Stimulated activated CD8-positive, alpha-beta memory T cell treated with anti-CD3 and anti-CD28 coated beads, Interleukin-15, amount 100 ng/mL, for 48 hours (primary cell): ENCODE measurements around the gene USP25.

Experiments
- DNase-seq, 2 donors: peaks; one replicate each; pipeline ENCODE4 v3.0.0-alpha.2; 2020; ENCODE audit warnings: low read depth in 2 of 2

Gene USP25

GRCh38 chr21:15852146-15852545 lies 122.4 kb downstream of the USP25 start:
- no peak for DNase-seq

GRCh38 chr21:15853126-15853525 lies 123.3 kb downstream of the USP25 start:
- DNase-seq, result no peak

- no peak for DNase-seq
These were observed 127.0 kb downstream of the USP25 start for GRCh38 chr21:15856813-15857212.

GRCh38 chr21:15857740-15858139 lies 128.0 kb downstream of the USP25 start:
- DNase-seq, result no peak

- DNase-seq, result no peak
These were observed 130.8 kb downstream of the USP25 start for GRCh38 chr21:15860541-15860940.

- no peak for DNase-seq
These were observed 139.2 kb downstream of the USP25 start for GRCh38 chr21:15868940-15869339.

- no peak for DNase-seq
These were observed 141.0 kb downstream of the USP25 start for GRCh38 chr21:15870819-15871218.

GRCh38 chr21:15872236-15872635 lies 142.5 kb downstream of the USP25 start:
- DNase-seq, result no peak

- no peak for DNase-seq
These were observed 144.8 kb downstream of the USP25 start for GRCh38 chr21:15874615-15875014.

- DNase-seq, result no peak
These were observed 145.5 kb downstream of the USP25 start for GRCh38 chr21:15875286-15875685.

GRCh38 chr21:15893902-15894301 lies 164.1 kb downstream of the USP25 start:
- no peak for DNase-seq

- no peak for DNase-seq
These were observed 164.8 kb downstream of the USP25 start for GRCh38 chr21:15894596-15894995.

GRCh38 chr21:15895142-15896106 lies 165.6 kb downstream of the USP25 start:
- DNase-seq, result no peak

- DNase-seq, result no peak
These were observed 166.7 kb downstream of the USP25 start for GRCh38 chr21:15896501-15896900.

- DNase-seq, result no peak
These were observed 174.6 kb downstream of the USP25 start for GRCh38 chr21:15904389-15904788.

- no peak for DNase-seq
These were observed 178.4 kb downstream of the USP25 start for GRCh38 chr21:15908187-15908586.

GRCh38 chr21:15928196-15928595 lies 198.4 kb downstream of the USP25 start:
- no peak for DNase-seq

- no peak for DNase-seq
These were observed 199.1 kb downstream of the USP25 start for GRCh38 chr21:15928686-15929425.

- no peak for DNase-seq
These were observed 199.8 kb downstream of the USP25 start for GRCh38 chr21:15929536-15929935.
